Skin of body (tissue), 2 donors: ENCODE data around the gene PLCB1. TPM values are rescaled to one million over a fixed set of nuclear protein-coding genes. Genes with fewer than 3 reads are reported as not detected.
A peak's percentile ranks its signal among the peaks of the same experiment; 100 is the strongest.
"Not testable (repeated sequence)": the region's sequence is repeated elsewhere in the genome, so short reads cannot be mapped to it uniquely, and the experiment has no call there.

ENCODE experiments used
- DNase-seq: peaks from one replicate; lab custom pipeline; 2025; lab: John Stamatoyannopoulos, UW
- total RNA-seq: library from RNA; depleted of rRNA; stranded (reverse); fragments of >200 nt; gene quantifications from one replicate; pipeline ENCODE4 v1.2.3, GENCODE V29; 2014

The PLCB1 gene
- total RNA-seq, 1 donor from 2014 or later: 23.8 TPM

DNA sequence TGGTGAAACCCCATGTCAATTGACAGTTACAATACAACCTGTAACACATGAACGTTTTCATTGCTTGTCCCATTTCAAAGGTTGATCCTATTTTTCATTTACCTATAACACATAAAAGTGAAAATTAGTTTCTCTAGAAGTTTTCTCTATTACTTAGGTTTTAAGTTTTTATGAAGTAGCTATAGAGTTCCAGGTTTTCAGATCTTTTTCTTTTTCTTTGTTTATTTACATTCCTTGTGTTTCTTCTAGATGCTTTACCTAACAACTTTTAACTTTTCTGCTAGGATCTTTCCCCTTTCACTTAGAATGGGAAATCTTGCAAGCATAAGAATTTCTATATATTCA is 232.6 kb downstream of the PLCB1 start:
- DNase-seq: no peak

DNA sequence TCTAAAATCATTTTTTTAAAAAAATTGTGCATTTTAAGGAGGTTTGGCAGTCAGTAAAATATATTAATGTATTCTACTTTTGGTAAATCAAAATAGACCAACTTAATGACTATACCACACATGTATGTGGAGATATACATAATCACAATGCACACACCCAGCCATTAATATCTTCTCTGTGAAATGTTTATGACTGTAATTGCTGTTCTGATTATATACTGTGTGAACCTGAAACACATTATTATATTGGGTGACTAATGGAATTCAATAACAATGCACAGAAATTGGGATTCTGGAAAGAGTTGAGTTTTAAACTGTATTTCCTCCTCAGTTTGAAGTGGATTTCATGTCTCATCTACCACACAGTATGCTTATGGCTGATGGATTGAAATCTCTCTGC is 233.6 kb downstream of the PLCB1 start:
- no peak for DNase-seq

DNA sequence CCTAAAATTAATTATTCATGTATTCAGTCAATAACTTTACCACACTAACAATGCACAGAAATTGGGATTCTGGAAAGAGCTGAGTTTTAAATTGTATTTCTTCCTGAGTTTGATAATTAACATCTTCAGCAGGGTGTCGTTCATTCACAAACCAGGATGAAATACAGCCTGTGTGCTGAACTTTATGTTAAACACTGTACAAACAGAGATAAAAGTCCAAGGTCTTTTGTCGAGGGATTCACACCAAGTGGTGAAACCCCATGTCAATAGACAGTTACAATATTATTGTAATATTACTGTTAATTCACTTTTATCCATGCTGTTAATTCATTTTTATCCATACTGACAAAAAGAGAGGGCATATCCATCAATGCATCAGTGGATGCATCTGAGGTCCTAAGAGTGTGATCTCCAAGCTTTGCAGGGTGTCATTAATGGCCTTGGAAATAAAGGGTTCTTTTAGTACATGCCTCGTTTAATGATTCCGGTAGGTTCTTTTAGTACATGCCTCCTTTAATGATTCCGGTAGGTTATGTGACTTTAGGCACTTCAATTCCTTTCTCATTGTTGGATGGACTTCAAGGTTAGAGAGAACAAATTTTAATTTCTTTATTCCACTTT is 234.3 kb downstream of the PLCB1 start:
- DNase-seq: no peak

DNA sequence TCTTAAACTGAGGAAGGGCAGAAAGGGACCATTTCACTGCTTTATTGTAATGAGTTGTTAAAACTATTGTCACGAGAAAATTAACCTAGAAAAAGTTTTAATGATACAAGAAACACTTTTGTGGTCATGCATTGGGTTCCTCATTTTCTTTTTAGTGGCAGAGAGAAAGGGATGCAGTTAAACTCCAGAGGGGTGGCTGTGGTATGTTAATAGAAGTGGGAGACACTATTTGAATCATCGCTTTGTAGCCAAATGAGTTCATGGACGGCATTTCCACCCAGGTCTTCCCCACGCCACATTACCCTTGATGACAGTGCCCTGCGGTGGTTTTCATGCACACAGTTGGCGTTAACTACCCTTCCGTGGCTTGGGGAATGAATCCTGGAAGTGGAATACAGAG is 235.6 kb downstream of the PLCB1 start:
- no peak for DNase-seq

DNA sequence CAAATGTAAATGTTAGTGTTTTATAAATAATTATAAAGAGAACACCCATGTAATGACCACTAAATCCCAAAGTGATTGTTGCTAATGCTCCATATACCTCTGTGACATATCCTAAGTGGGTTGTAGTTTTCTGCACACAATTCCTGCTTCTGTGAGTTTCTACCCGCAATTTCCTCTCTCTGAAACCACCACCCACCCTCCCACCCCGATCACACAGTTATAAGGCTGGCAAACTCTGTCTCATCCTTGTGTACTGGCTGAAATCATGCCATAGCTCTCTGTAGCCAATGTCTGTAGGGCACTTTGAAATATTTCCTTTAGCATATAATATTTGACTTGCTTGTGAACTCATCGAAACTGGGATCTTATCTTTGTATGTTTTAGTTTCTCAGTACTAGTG is 236.6 kb downstream of the PLCB1 start:
- DNase-seq: no peak

DNA sequence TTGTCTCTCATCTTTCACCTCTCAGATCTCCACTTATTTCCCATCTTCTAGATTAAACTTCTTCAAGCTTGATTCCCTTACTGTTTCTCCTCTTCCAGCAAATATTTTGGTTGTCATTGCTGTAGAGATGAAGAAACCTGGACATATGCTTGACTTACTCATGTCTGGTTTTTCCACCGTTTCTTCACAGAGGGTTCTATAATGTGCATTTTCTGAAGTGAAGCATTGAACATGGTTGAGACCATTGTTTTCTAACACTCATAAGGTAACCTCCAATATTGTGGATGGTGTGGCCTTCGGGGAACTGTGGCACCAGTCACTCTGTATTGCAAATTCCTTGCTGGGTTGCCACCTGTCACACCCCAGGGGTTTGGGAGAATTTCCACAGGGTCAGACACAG is 237.2 kb downstream of the PLCB1 start:
- no peak for DNase-seq

DNA sequence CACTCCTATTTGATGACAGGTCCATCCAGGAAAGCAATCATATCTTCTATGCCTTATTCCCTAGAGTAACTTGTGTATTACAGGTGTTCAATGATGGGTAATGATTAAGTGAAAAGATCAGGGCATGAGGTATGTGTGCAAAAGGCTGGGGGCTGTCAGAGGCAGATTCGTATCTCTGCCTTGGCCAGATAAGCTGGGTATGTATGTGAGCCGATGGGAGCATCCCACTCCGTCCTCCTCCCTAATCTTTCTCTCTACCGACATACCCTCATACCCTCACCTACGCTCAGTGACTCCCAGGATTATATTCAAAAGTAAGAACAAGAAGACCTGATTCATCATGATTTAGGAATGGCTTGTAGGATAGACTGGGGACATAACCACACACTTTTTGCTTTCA is 238.7 kb downstream of the PLCB1 start:
- DNase-seq: no peak

DNA sequence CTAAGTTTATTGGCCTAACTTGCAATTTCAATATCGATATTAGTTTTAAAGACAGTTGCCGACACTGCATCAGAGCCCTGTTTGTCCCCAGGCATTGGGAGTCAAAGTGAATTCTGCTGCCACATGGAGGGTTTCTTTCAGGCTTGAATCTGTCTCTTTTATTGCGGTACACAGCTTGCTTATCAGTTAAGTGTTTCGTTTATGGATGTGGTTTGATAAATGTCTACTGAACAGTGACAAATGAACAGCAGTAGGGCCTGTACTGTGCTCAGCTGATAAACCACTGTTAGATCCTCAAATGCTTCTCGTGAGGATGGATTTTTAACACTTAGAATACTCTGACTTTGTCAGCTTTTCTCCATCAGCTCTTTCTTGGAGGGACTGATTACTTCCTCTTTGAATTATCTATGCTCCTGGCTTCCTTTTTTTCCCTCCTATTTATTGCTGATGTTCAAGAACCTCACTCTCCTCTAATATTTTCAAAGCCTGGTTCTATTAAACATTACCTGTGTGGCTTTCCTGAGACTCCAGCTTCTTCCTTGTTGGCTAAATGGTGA is 240.8 kb downstream of the PLCB1 start:
- no peak for DNase-seq

DNA sequence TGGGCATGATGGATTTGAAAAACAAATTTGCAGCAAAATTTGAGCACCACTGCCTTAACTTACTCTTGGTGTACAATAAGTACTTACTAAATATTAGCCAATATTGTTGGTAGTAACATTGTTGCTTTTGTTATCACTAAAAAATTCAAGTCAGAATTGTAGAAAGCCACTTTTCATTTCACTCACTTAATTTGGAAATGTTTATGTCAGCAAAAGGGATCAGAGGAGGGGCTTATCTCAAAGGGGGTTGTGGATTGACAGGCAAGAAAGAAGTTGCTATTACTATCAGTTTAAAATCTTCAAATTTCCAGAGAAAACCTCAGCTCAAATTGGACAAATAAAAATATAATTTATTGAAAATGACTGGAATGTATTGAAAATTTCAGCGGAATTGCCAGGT is 241.5 kb downstream of the PLCB1 start:
- DNase-seq: no peak

DNA sequence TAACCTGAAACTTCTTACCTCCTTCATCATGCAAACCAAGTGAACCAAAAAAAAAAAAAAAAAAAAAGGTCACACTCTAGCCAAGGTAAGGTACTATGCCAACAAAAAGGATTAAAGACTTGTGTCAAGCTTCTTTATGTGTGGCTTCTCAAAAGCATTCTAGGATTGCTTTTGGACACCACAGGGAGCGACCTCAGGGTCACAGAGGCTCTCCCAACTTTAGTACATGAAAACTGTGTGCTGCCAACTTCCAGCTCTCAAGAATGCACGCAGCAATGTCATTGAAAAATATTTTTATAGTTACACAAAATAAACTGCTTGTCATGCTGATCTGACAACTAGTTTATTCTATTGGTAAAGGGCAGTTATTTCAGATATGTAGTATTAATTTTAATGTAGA is 243.8 kb downstream of the PLCB1 start:
- no peak for DNase-seq

DNA sequence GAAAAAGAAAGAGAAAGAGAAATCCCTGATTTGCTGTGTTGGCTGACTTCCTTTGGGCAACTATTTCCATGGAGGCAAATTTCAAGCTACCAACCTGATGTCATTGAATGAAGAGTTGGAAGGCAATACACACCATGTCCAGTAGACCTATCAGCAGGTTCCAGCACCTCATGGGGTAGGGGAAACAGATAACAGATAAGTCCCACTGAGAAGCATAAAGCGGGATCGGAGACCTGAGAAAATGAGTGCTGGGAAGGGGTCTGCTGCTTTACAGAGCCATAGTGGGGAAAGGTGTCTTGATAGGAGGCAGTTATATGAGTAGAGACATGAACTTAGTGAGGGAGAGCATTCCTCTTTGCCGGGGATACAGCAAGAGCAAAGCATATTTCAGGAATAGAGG is 244.9 kb downstream of the PLCB1 start:
- no peak for DNase-seq

DNA sequence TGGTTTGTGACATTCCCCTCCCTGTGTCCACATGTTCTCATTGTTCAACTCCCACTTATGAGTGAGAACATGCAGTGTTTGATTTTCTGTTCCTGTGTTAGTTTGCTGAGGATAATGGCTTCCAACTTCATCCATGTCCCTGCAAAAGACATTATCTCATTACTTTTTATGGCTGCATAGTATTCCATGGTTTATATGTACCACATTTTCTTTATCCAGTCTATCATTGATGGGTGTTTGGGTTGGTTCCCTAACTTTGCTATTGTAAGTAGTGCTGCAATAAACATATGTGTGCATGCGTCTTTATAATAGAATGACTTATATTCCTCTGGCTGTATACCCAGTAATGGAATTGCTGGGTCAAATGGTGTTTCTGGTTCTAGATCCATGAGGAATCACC is 247.1 kb downstream of the PLCB1 start:
- DNase-seq: not testable (repeated sequence)

DNA sequence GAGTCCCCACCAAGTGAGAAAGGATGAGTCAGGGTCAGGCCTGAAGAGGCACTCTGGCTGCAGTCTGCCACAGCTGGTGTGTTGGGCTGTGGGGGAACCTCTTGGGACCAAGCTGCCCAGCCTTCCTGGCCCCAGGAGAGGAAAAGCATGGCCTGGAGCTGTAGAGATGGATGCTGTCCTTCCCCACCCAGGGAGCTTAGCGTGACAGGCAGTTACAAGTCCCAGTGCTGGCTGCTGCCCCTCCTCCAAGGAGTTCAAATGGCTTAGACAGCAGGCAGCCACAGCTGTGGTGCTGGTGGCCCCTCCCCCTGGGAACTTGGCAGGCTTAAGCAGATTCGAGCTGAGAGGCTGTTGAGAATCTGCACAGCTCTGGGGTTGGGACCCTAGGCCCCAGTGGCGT is 253.2 kb downstream of the PLCB1 start:
- no peak for DNase-seq

DNA sequence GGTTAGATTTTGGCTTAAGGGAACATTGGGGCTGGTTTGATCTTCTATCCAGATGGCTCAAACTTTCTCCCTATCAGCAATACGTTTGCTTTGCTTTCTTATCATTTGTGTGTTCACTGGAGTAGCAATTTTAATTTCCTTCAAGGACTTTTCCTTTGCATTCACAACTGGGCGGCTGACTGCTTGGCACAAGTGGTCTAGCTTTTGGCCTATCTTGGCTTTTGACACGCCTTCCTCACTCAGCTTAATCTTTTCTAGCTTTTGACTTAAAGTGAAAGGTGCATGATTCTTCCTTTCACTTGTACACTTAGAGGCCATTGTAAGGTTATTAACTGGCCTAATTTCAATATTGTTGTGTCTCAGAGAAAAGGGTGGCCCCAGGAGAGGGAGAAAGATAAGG is 254.9 kb downstream of the PLCB1 start:
- DNase-seq: no peak

DNA sequence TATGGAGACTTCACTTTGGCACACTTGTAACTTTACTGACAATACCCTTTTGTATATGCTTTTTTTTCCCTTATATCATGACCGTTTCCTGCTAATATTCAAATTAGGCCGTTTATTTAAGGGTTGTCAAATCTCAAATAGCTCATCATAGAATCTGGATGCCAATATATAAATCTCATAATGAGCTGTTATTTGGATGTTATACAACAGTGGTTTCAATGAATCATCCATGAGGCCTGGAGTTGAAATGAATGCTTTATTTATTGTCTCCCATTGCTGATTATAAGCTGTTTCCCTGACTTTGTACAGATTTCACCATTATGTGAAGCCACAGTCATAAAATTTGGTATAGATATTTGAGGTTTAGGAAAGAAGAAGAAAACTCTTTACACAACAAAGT is 256.1 kb downstream of the PLCB1 start:
- DNase-seq: peak; percentile 45

DNA sequence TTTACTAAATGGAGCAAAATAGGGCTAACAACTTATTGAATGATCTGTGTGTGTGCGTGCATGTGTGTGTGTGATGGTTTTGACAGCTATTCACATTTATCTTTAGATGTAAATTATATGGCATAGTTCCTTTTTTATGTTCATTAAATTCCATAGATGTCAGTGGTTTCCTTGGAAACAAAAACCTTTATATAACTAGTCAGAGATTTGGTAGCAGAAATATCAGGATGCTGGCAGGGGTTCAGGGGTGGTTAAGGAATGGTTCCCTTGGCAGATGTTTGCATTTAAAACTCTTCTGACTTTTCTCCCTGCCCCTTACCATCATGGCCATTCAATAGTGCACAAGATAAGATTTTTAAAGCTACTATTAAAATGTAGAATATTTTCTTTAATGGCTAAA is 256.6 kb downstream of the PLCB1 start:
- DNase-seq: no peak

DNA sequence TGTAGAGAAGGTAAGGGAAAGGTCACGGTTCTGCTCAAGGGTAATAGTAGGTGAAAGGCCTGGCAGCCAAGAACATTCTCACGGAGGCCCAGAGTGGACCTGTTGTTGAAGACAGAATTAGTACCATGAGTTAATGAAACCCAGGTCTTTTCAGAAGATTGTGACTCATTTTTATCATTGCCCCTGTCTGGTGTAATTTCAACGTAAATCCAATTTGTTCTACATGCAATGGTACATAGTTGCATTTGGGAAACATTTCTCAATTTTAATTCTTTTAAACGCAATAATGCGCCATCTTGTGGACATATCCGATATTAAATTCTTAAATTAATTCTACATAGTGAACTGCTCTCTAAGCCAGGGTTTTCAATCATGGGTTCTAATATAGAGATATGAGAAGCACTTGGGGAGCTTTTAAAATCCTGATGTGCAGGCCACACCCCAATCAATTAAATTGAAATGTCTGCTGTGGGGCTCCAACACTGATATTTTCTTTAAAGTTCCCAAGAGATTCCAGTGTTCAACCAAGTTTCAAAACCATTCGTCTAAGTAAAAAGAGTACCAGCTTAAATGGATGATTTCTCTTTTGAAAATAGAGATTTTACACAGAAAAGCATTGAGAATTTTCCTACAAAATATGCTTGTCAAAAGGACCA is 257.4 kb downstream of the PLCB1 start:
- peak; percentile 21 for DNase-seq

DNA sequence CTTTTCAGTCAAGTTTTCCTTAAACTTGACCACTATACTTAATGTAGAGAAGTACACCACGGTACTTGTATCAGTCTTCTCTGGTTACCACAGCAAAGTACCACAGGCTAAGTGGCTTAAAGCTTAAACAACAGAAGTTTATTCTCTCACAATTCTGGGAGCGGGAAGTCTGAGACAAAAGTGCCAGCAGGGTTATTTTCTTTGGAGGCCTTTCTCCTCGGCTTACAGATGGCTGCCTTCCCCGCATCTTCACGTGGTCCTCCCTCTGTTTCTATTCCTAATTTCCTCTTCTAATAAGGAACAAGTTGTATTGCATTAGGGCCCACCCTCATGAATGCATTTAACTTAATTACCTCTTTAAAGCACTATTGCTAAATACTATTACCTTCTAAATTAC is 258.0 kb downstream of the PLCB1 start:
- no peak for DNase-seq

DNA sequence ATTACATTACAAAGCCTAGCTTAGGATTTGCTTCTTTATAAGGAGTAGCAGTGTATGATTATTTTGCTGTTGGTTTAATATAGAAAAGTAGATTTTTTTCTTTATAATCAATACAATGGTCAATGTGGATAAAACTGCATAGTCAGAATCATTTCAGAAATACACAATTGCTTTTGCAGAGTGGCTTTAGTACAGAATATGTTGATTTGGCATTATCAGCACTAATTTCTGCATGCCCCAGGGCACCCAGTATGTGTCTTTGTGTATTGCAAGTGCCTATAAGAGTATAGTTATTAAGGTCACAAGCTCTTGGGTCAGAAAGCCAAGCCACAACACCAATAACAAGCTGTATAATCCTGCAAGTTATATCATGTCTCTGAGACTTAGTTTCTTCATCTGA is 258.4 kb downstream of the PLCB1 start:
- DNase-seq: no peak

DNA sequence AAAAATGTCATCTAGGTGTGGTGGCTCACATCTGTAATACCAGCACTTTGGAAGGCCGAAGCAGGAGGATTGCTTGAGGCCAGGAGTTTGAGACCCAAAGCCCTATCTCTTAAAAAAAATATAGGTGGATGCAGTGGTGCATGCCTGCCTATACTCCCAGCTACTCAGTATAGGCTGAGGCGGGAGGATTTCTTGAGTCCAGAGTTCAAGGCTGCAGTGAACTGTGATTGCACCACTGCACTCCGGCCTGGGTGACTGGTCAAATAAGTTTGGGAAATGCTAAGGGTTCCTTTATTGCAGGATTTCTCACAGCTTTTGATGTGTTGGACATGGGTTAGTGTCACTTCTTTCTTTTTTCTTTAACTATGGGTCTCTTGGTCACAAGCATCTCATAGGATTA is 261.3 kb downstream of the PLCB1 start:
- DNase-seq: no peak

DNA sequence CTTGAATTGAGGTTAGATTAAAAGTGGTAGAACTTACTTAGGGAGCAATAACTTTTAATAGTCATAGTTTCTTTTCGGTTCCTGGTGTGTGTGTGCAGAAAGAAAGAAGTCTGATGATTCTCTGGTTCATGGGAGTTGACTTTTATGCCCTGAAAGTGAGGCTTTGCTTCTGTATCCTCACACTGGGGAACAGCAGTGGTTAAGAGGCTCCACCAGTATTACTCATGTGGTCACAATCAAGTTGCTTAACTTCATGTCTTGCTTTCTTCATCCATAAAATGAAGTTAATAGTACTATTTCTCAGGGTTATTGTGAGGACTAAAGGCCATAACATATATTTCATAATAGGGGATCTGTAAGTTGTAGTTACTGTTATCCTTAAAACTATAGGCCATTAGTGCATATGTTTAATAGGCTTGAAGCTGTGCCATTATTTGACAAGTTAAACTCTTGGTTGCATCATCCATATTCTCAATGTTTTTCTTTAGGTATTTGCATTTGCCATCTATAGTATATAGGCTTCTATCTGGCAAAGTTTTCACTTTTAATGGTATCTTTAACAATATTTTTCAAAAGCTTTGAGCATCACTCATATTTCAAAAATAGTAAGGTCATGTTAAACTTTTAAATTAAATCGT is 262.4 kb downstream of the PLCB1 start:
- DNase-seq: no peak

DNA sequence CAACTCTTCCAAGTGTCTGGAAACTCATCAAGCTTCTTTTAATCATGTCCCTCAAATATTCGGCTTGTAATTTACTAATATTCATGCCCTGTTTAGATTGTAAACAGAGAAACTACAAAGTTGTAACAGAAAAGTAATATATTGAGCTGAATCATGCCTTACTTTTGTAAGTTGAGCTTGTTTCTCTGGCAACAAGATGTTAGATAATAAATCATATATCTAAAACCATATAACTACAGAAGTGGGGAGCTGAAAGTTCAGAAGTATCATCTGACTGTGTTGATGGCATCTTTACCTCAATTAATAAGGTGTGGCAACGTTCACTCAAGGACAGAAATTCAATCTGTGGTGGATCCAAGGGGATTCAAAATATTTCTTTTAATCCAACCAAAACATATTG is 263.9 kb downstream of the PLCB1 start:
- DNase-seq: no peak
